ENCODE measurements around the gene SNHG17.

DNA sequence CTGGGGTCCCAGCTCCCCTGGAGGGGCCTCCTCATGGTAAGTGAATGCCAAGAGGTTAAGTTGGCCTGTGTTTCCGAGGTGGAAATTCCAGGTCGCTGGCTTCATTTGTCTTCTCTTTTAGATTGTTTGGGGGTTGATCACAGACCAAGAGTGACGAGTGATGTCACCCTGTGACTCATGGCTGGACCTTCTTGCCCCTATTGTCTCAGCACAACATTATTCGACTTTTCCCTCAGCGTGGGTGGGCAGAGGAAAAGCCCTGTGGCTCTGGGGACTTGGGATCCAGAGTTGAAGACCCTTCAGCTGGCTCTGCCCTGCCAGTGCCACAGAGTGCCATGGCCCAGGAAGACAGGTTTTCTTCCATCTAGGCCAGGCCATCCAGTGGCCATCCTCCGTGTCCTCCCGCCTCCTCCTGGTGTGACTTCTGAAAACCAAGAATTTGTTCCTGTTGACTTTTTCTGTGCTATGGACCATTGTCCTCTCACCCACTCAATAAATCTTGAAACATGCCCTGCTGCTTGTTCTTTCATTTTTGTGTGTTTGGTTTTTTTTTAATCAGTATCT is 15.4 kb upstream of the SNHG17 start:
- TF ChIP-seq EZH2phosphoT487 (IDR thresholded peaks at IDR 0.05) (no peak), EZH2 (IDR thresholded peaks at IDR 0.05) (no peak)
- TF ChIP-seq, protein P1, sequence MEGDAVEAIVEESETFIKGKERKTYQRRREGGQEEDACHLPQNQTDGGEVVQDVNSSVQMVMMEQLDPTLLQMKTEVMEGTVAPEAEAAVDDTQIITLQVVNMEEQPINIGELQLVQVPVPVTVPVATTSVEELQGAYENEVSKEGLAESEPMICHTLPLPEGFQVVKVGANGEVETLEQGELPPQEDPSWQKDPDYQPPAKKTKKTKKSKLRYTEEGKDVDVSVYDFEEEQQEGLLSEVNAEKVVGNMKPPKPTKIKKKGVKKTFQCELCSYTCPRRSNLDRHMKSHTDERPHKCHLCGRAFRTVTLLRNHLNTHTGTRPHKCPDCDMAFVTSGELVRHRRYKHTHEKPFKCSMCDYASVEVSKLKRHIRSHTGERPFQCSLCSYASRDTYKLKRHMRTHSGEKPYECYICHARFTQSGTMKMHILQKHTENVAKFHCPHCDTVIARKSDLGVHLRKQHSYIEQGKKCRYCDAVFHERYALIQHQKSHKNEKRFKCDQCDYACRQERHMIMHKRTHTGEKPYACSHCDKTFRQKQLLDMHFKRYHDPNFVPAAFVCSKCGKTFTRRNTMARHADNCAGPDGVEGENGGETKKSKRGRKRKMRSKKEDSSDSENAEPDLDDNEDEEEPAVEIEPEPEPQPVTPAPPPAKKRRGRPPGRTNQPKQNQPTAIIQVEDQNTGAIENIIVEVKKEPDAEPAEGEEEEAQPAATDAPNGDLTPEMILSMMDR (IDR thresholded peaks at IDR 0.05) = no peak

All from neural progenitor cell (in vitro differentiated cells).